ENCODE measurements around the gene CHD6. TPM values are rescaled to one million over a fixed set of nuclear protein-coding genes. Genes with fewer than 3 reads are reported as not detected.

The CHD6 gene
- total and polyA plus RNA-seq, 2 donors = 11.8 to 45.7 TPM

DNA sequence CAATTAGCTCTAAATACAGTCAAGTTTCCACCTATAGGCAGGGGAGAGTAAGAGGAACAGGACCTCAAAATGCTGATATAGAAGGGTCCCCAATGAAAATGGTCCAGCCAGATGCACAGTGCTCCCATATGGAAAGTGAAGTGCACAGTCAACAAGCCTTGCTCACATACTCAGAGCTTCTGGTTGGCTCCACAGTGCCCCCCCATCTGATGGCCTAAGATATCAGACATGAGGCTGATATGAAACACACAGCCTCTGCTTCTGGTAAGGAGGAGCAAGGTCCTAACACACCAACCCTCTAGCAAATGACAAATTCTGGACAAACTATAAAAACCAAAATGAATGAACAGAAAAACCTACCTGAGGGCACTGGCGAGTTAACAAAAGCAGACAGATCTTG, 140.2 kb downstream of the CHD6 start:
- no peak for DNase-seq (ENCODE audit: low read depth in 6 of 9, low spot score in 9 of 9)
- Histone ChIP-seq H3K9me3 (ENCODE audit: control insufficient read depth in 2 of 2, insufficient read depth in 1 of 2, low read length in 1 of 2) (no peaks in the 10 kb centered on the region), H3K4me3 (ENCODE audit: low read length in 2 of 2) (no peak overlapping the region), H3K27ac (ENCODE audit: low read depth in 1 of 2, low read length in 1 of 2) (no peak overlapping the region), H3K4me1 (ENCODE audit: control insufficient read depth in 2 of 2, insufficient read depth in 2 of 2, low read length in 2 of 2) (peaks cover 0 to 2% of the 10 kb centered on the region in 2 donors), H3K27me3 (ENCODE audit: control insufficient read depth in 2 of 2, insufficient read depth in 1 of 2, low read length in 1 of 2) (no peaks in the 10 kb centered on the region), H3K36me3 (ENCODE audit: control insufficient read depth in 2 of 2, insufficient read depth in 2 of 2, low read length in 1 of 2) (peaks cover 4 to 8% of the 10 kb centered on the region in 2 donors)
- 99% methylated on average over 1 of the region's 1 CpG for WGBS

DNA sequence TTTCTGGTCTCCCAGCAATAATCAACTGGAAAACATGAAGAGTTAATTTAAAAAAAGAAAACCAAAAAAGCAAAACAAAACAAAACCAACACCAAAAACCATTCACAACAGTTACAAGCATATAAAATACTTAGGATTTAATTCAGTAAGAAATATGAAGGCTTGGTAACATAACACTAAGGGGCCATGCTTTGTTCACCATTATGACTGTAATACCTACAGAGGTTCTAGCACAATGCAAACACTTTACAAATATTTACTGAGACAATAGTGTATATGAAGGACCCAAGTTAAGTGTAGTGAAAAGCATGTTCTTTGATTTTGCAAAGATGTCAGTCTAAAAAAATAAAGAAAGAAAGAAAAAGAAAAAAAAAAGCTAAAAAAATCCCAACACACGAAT, 141.7 kb downstream of the CHD6 start:
- peaks cover 0 to 2% of the 10 kb centered on the region in 2 donors for H3K4me1 ChIP-seq (ENCODE audit: control insufficient read depth in 2 of 2, insufficient read depth in 2 of 2, low read length in 2 of 2)
- H3K27me3 ChIP-seq (ENCODE audit: control insufficient read depth in 2 of 2, insufficient read depth in 1 of 2, low read length in 1 of 2) = no peaks in the 10 kb centered on the region
- H3K27ac ChIP-seq (ENCODE audit: low read depth in 1 of 2, low read length in 1 of 2) = no peak overlapping the region
- DNase-seq (ENCODE audit: low read depth in 6 of 9, low spot score in 9 of 9) = no peak
- no peaks in the 10 kb centered on the region for H3K9me3 ChIP-seq (ENCODE audit: control insufficient read depth in 2 of 2, insufficient read depth in 1 of 2, low read length in 1 of 2)
- no peak overlapping the region for H3K4me3 ChIP-seq (ENCODE audit: low read length in 2 of 2)
- H3K36me3 ChIP-seq (ENCODE audit: control insufficient read depth in 2 of 2, insufficient read depth in 2 of 2, low read length in 1 of 2) = peaks cover 5 to 18% of the 10 kb centered on the region in 2 donors
- 98% methylated on average over 1 of the region's 1 CpG for WGBS

DNA sequence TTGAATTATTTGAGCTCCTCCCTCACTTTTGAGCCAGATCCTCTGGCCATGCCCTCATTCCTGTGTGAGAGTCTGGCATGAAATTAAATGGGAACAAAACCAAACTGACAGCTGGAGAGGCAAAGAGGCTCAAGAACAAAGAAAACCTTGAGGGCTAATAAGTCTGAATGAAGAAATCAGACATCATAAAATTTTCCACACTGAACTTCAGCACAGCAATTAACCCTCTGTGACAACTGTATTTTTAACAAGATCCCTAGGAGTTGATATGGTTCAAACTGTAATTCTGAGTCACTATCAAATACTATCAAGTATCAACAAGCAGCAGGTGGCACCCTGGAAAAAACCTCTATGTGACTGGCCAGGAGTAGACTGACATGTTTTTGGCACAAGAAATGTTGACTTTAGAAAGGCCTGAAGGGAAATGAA, 142.2 kb downstream of the CHD6 start:
- DNase-seq (ENCODE audit: low read depth in 6 of 9, low spot score in 9 of 9) = peak in 1 of 9 donors; percentile 13
- H3K4me1 ChIP-seq (ENCODE audit: control insufficient read depth in 2 of 2, insufficient read depth in 2 of 2, low read length in 2 of 2) = peaks cover 0 to 2% of the 10 kb centered on the region in 2 donors
- H3K9me3 ChIP-seq (ENCODE audit: control insufficient read depth in 2 of 2, insufficient read depth in 1 of 2, low read length in 1 of 2) = no peaks in the 10 kb centered on the region
- no peak overlapping the region for H3K4me3 ChIP-seq (ENCODE audit: low read length in 2 of 2)
- peaks cover 5 to 18% of the 10 kb centered on the region in 2 donors for H3K36me3 ChIP-seq (ENCODE audit: control insufficient read depth in 2 of 2, insufficient read depth in 2 of 2, low read length in 1 of 2)
- no peaks in the 10 kb centered on the region for H3K27me3 ChIP-seq (ENCODE audit: control insufficient read depth in 2 of 2, insufficient read depth in 1 of 2, low read length in 1 of 2)
- H3K27ac ChIP-seq (ENCODE audit: low read depth in 1 of 2, low read length in 1 of 2) = no peak overlapping the region

- Histone ChIP-seq H3K27me3 (ENCODE audit: control insufficient read depth in 2 of 2, insufficient read depth in 1 of 2, low read length in 1 of 2) (no peaks in the 10 kb centered on the region), H3K9me3 (ENCODE audit: control insufficient read depth in 2 of 2, insufficient read depth in 1 of 2, low read length in 1 of 2) (no peaks in the 10 kb centered on the region), H3K36me3 (ENCODE audit: control insufficient read depth in 2 of 2, insufficient read depth in 2 of 2, low read length in 1 of 2) (peaks cover 9 to 21% of the 10 kb centered on the region in 2 donors), H3K4me1 (ENCODE audit: control insufficient read depth in 2 of 2, insufficient read depth in 2 of 2, low read length in 2 of 2) (no peaks in the 10 kb centered on the region), H3K27ac (ENCODE audit: low read depth in 1 of 2, low read length in 1 of 2) (no peak overlapping the region), H3K4me3 (ENCODE audit: low read length in 2 of 2) (no peak overlapping the region)
- 90% methylated on average over 1 of the region's 1 CpG for whole genome bisulfite sequencing
- no peak for DNase-seq (ENCODE audit: low read depth in 6 of 9, low spot score in 9 of 9)
Observed at GRCh38 chr20:41475503-41475902, 142.7 kb downstream of the CHD6 start.

GRCh38 chr20:41470362-41471095, 147.6 kb downstream of the CHD6 start:
- peaks cover 19 to 36% of the 10 kb centered on the region in 2 donors for H3K36me3 ChIP-seq (ENCODE audit: control insufficient read depth in 2 of 2, insufficient read depth in 2 of 2, low read length in 1 of 2)
- no peaks in the 10 kb centered on the region for H3K27me3 ChIP-seq (ENCODE audit: control insufficient read depth in 2 of 2, insufficient read depth in 1 of 2, low read length in 1 of 2)
- no peak for DNase-seq (ENCODE audit: low read depth in 6 of 9, low spot score in 9 of 9)
- no peaks in the 10 kb centered on the region for H3K9me3 ChIP-seq (ENCODE audit: control insufficient read depth in 2 of 2, insufficient read depth in 1 of 2, low read length in 1 of 2)
- H3K4me1 ChIP-seq (ENCODE audit: control insufficient read depth in 2 of 2, insufficient read depth in 2 of 2, low read length in 2 of 2) = no peaks in the 10 kb centered on the region
- 98% methylated on average over 7 of the region's 7 CpGs for WGBS
- H3K4me3 ChIP-seq (ENCODE audit: low read length in 2 of 2) = no peak overlapping the region
- no peak overlapping the region for H3K27ac ChIP-seq (ENCODE audit: low read depth in 1 of 2, low read length in 1 of 2)

DNA sequence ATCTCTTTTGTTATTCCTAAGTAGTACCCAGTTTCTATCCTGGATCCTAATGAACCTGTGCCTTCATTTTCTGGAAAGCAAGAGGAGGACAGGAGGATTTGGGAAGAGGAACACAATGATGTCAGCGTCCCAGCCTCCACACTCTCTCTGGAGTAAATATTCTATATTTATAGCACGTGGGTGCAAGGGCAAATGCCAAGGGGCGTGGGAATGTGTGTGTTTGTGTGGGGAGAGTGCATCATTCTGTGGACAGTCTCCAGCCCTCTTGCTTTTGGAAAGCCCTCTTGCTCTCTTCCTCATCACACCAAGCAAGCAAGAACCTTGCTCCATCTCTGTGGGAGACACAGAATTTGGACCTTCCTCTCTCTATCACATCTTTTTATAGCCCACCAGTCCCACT, 148.3 kb downstream of the CHD6 start:
- no peaks in the 10 kb centered on the region for H3K27me3 ChIP-seq (ENCODE audit: control insufficient read depth in 2 of 2, insufficient read depth in 1 of 2, low read length in 1 of 2)
- H3K4me1 ChIP-seq (ENCODE audit: control insufficient read depth in 2 of 2, insufficient read depth in 2 of 2, low read length in 2 of 2) = no peaks in the 10 kb centered on the region
- no peaks in the 10 kb centered on the region for H3K9me3 ChIP-seq (ENCODE audit: control insufficient read depth in 2 of 2, insufficient read depth in 1 of 2, low read length in 1 of 2)
- peaks cover 19 to 36% of the 10 kb centered on the region in 2 donors for H3K36me3 ChIP-seq (ENCODE audit: control insufficient read depth in 2 of 2, insufficient read depth in 2 of 2, low read length in 1 of 2)
- H3K4me3 ChIP-seq (ENCODE audit: low read length in 2 of 2) = no peak overlapping the region
- no peak overlapping the region for H3K27ac ChIP-seq (ENCODE audit: low read depth in 1 of 2, low read length in 1 of 2)
- WGBS = 97% methylated on average over 3 of the region's 3 CpGs
- DNase-seq (ENCODE audit: low read depth in 6 of 9, low spot score in 9 of 9) = no peak

GRCh38 chr20:41468994-41469600, 149.1 kb downstream of the CHD6 start:
- Histone ChIP-seq H3K4me3 (ENCODE audit: low read length in 2 of 2) (no peak overlapping the region), H3K27me3 (ENCODE audit: control insufficient read depth in 2 of 2, insufficient read depth in 1 of 2, low read length in 1 of 2) (no peaks in the 10 kb centered on the region), H3K36me3 (ENCODE audit: control insufficient read depth in 2 of 2, insufficient read depth in 2 of 2, low read length in 1 of 2) (peaks cover 19 to 36% of the 10 kb centered on the region in 2 donors), H3K9me3 (ENCODE audit: control insufficient read depth in 2 of 2, insufficient read depth in 1 of 2, low read length in 1 of 2) (no peaks in the 10 kb centered on the region), H3K4me1 (ENCODE audit: control insufficient read depth in 2 of 2, insufficient read depth in 2 of 2, low read length in 2 of 2) (no peaks in the 10 kb centered on the region), H3K27ac (ENCODE audit: low read depth in 1 of 2, low read length in 1 of 2) (no peak overlapping the region)
- DNase-seq (ENCODE audit: low read depth in 6 of 9, low spot score in 9 of 9) = no peak
- 95% methylated on average over 5 of the region's 5 CpGs for WGBS

- H3K27ac ChIP-seq (ENCODE audit: low read depth in 1 of 2, low read length in 1 of 2) = no peak overlapping the region
- no peaks in the 10 kb centered on the region for H3K9me3 ChIP-seq (ENCODE audit: control insufficient read depth in 2 of 2, insufficient read depth in 1 of 2, low read length in 1 of 2)
- 95% methylated on average over 5 of the region's 5 CpGs for WGBS
- peaks cover 14 to 30% of the 10 kb centered on the region in 2 donors for H3K36me3 ChIP-seq (ENCODE audit: control insufficient read depth in 2 of 2, insufficient read depth in 2 of 2, low read length in 1 of 2)
- H3K4me3 ChIP-seq (ENCODE audit: low read length in 2 of 2) = no peak overlapping the region
- DNase-seq (ENCODE audit: low read depth in 6 of 9, low spot score in 9 of 9) = no peak
- no peaks in the 10 kb centered on the region for H3K27me3 ChIP-seq (ENCODE audit: control insufficient read depth in 2 of 2, insufficient read depth in 1 of 2, low read length in 1 of 2)
- H3K4me1 ChIP-seq (ENCODE audit: control insufficient read depth in 2 of 2, insufficient read depth in 2 of 2, low read length in 2 of 2) = no peaks in the 10 kb centered on the region
Observed at GRCh38 chr20:41467690-41468089, 150.5 kb downstream of the CHD6 start.

DNA sequence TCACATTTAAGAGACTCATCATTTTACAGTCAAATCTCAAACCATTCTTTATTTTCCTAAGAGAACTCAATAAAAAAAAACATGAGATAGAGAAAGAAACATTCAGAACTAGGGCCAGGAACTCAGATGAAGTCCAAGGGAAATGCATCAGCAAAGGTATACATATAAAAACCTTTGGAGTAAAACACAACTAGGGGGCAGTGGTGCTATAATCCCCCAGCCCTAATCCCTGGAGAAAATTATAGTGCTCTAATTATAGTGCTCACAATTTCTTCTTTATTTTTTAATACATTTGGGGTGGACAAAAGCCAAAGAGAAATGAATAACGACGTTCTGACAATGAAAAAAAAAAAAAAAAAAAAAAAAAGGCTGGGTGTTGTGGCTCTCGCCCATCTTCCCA, 151.0 kb downstream of the CHD6 start:
- Histone ChIP-seq H3K9me3 (ENCODE audit: control insufficient read depth in 2 of 2, insufficient read depth in 1 of 2, low read length in 1 of 2) (no peaks in the 10 kb centered on the region), H3K36me3 (ENCODE audit: control insufficient read depth in 2 of 2, insufficient read depth in 2 of 2, low read length in 1 of 2) (peaks cover 14 to 25% of the 10 kb centered on the region in 2 donors), H3K4me3 (ENCODE audit: low read length in 2 of 2) (no peak overlapping the region), H3K27ac (ENCODE audit: low read depth in 1 of 2, low read length in 1 of 2) (no peak overlapping the region), H3K27me3 (ENCODE audit: control insufficient read depth in 2 of 2, insufficient read depth in 1 of 2, low read length in 1 of 2) (no peaks in the 10 kb centered on the region), H3K4me1 (ENCODE audit: control insufficient read depth in 2 of 2, insufficient read depth in 2 of 2, low read length in 2 of 2) (no peaks in the 10 kb centered on the region)
- WGBS = 99% methylated on average over 3 of the region's 3 CpGs
- no peak for DNase-seq (ENCODE audit: low read depth in 6 of 9, low spot score in 9 of 9)
